Endometrium (tissue), 2 donors: ENCODE results near the gene TAF8.
"Not testable (repeated sequence)": the region's sequence is repeated elsewhere in the genome, so short reads cannot be mapped to it uniquely, and the experiment has no call there.

Experiments
- FAIRE-seq: peaks from 2 replicates; lab custom pipeline; 2012; peaks lifted over from hg19 to GRCh38; lab: Jason Lieb, UNC
- donor health status: control.
- donor health status: control.

The TAF8 gene

DNA sequence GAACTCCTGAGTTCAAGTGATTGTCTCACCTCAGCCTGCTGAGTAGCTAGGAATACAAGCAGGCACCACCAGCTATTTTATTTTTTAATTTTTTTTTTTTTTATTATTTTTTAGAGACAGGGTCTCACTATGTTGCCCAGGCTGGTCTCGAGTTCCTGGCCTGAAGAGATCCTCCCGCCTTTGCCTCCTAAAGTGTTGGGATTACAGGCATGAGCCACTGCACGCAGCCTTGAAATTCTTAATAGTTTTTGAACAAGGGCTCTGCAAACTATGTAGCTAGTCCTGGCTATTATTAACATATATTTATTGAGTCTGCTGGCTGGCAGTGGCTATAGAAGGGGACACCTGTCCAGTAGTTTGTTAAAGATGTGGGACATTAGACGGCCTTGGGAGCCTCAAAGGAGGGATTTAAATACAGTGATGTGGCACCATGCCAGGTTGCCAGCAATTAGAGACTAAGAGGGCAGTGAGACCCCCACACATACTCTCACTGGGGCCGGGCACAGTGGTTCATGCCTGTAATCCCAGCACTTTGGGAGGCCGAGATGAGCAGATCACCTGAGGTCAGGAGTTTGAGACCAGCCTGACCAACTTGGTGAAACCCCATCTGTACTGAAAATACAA is 21.1 kb upstream of the TAF8 start:
- no peak for FAIRE-seq

DNA sequence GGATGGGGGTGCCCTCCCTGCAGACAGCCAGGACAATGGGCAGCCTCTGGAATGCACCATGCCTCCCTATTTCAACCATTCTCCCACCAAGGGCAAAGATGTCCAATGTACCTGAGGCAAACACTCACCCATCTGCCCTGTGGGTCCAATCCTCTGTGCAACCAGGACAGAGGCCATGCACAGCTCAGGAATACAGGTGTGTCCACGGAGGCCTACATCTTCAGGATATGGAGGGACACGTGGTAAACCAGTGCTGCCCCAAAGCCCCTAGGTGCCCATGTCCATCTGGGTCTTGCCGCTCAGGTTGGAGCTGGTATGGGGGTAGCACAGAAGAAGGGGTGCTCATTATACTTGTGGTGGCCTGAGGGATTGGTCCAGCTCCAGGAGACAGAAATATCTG is 20.4 kb upstream of the TAF8 start:
- FAIRE-seq: no peak

DNA sequence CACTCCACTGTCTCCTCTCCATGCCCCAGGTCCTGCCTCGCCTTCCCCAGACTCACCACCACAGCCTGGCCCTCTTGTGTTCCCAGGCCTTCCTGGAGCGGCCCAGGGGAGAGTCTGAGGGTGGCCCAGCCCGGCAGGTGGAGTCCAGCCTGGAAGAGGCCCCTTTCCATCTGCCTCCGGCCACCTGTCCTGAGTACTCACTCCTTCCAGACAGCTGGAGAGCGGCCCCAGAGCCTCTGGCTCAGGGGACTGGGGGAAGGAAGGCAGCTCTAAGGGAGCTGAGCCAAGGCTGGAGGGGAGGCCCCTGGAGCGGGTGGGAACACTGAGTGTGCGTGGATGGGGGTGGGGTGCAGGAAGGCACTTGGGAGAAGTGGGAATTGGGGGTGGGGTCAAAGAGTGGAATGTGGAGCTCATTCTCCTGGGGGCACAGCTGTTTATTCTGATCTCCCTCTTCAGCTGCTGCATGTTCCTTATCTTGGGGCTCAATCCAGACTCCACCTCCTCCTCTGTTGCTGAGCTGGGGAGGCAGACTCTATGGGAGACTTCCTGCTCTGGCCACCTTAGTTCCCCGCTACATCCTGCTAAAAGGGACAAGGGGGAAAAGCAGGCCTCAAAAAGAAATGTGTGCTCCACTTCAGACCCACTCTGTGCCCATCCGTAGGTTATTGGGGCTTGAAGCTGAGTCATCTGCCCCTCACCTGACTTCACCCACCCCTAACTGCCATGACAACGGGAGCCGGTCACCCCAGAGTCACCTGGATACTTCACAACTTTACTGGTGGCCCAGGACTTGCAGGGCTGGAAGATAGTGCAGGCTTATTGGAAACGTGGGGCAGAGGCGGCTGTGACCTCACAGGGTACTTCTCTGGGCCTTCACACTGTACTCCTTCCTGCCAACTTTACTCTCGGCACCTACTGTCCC is 19.5 kb upstream of the TAF8 start:
- FAIRE-seq: no peak

DNA sequence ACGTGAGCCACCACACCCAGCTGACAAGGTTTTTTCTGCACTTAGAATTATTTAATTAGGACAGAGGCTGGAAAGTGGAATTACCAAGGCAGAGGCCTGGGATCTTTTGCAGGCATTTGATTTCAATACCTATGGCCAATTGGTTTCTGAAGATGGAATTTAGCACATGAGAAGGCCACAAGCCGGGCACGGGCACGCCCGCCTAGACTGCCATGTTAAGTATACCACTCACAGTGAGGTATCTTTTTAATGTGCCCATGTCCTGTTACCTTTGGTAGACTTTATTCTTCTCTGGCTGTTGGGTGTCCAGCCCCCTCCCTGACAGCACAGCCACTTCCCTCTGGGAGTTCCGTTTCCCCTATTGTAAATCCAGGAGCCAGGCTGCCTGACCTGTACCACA is 18.0 kb upstream of the TAF8 start:
- no peak for FAIRE-seq

DNA sequence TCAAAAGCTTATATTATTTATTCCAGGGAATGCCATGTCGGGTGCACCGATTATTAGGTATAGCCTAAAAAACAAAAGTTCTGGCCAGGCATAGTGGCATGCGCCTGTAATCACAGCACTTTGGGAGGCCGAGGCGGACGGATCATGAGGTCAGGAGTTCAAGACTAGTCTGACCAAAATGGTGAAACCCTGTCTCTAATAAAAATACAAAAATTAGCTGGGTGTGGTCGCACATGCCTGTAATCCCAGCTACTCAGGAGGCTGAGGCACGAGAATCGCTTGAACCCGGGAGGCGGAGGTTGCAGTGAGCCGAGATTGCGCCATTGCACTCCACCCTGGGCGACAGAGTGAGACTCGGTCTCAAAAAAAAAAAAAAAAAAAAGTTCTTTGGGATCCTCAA is 12.7 kb upstream of the TAF8 start:
- FAIRE-seq: not testable (repeated sequence)

DNA sequence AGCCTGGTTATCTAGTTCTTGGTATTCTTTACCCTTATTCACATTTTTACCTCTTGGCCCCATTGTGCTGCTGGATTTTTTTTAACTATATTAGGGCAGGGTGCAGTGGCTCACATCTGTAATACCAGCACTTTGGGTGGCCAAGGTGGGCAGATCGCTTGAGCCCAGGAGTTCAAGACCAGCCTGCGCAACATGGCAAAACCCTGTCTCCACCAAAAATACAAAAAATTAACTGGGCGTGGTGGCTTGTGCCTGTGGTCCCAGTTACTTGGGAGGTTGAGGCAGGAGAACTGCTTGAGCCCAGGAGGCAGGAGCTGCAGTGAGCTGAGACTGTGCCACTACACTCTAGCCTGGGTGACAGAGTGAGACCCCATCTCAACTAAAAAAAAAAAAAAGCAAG is 12.2 kb upstream of the TAF8 start:
- no peak for FAIRE-seq

DNA sequence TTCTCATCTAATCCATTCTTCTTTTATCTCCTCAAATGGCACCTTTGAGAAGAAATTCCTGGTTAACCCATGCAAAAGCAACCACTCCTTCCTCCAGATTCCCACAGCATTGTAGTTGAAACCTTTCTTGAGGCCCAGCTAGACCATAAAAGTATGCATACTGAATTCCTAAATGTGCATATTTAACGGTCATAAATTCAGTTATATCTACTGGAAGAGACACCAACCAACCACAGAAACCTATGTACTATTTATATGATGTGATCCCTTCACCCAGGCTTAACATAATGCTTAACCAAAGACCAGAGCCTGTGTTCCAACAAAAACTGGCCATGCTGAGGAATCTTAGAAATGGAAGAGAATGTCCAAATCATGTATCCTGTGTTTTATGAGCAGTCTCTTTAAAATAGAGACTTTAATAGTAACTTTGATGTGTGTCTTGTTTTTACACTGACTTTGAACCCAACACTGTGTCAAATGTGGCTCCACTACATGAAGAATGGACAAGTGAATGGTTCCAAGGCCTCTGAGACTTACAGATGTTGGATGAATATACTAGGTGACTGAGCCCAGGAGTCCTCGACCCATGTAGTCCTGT is 11.4 kb upstream of the TAF8 start:
- no peak for FAIRE-seq

DNA sequence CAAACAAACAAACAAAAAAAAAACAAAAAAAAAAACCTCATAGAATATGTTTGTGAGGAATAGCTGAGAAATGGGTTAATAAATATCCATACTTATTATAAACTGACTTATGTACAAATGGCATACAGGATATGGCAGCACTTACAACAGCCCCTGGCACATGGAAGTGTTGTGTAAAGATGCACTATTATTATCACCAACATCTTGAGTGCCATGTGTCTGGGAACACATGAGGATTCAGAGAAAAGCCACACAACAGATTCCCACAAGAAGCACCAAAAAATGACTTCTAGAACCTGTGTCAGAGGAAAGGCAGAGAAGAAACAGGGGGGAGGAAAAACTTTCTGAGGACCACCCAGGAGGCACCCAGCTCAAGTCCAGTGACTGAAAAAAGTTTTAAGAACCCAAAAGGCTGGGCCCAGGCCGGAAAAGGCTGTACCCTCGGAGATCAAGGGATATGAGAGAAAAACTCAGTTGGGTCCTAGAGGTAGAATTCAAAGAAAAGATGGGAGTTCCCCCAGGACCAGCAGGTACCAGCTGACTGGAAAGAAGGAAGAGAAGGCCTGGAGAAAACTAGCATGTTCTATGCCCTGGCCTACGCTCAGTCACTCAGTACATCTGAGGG is 9.4 kb upstream of the TAF8 start:
- FAIRE-seq: no peak

DNA sequence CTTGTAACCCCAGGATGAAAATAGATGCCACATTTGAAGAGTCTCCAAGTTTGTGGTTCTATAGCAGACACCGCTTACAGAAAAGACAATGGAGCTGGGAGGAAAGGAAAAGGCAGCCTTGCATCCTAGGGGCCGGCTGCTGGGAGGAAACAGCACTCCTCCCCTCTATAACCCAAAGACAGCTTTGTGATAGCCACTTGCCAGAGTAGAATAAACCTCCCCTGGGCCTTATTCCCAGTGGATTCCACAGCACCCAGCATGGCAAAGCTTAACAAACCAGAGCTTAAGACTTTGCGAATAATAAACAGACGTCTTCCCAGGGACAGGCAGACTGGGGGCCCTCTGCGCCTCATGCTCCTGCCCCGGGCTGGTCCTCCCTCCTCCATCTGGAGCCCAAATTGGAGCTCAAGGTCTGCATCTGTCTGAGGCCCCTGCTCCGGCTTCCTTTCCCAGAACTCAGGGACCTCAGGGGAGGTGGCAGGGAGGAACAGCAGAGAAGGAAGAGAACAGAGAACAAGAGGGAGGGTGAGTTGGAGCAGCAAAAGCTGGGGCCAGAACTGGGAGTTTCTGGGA is 8.8 kb upstream of the TAF8 start:
- FAIRE-seq: no peak

DNA sequence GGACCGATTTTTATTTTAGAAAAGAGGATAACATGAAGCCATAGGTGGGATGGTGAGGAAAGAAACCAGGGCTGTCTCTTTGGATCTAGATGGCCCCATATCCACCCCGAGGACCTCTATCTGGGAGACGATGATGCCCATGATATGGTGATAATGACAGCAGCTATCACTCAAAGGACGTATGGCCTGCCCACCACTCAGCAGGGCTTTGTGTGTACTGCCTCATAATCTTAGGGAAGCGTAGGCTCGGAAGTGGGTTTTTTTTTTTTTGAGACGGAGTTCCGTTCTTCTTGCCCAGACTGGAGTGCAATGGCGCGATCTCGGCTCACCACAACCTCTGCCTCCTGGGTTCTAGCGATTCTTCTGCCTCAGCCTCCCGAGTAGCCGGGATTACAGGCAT is 8.2 kb upstream of the TAF8 start:
- FAIRE-seq: no peak

DNA sequence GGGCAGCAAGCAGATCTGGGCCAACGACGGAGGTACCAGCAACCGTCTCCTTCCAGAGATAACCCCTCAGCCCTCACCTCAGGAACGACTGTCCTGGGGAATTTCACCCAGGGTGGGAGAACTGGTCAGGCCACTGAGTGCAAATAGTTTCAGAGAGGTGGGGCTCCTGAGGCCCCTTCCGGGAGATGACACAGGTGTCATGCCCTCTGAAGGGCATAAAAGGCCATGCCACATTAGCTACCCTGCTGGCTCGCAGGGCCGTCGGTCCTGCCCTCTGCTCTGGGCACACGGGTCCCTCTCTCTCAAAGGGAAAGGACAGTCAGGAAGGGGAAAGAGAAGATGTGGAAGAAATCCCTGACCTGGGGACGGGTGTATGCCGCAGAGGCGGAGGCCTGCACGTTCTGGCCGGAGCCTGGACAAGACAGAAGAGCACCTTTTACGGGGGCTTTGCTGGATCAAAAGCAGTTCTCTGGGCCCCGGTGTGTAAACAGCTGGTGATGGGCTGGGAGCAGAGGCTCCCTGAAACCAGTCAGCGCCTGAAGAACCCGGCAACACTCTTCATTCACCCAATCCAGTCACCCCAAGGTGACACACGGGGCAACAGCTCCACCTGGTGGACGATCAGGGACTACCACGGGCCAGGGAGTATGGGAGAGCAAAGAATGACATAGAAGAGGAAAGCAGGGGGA is 6.4 kb upstream of the TAF8 start:
- FAIRE-seq: no peak

DNA sequence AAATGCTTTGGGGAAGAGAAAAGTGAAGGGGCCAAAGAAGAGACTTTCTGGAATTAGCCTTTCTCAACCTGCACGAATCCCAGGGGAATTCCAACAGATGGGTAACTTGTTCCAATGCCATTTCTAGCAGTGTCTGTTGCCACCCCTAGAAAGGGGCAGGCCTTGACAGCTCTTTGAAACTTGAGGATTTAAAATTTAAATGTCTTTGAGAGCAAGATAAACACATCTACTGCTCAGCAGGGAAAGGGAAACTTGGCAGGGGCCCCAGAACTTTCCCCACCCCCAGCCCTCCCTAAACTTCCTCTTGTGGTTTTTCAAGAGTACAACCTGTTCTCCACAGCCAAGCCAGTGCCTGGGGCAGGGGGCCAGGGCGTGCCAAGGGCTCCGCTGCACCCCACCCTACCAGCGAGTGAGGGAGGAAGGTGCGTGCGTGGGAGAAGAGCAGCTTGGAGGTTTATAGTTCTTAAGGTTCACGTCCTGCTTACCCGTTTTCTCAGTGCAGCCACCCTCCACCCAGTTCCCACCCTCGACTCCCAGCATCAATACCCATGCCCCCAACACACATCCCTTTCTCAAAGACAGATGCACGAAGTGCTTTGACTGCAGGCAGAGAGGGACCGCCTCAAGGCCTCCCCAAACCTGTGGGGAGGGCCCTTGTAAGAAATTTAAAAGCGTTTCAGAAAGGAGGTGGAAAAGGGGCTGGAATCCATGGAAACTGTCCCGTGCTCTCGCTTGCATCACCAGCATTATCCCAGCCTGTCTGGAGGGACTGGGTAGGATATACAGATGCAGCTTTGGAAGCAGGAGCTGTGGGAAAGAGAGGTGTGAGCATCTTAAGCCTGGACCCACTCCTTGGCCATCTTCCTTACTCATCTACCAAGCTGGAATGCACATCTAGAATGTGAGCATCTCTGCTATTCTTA is 4.5 kb upstream of the TAF8 start:
- no peak for FAIRE-seq

DNA sequence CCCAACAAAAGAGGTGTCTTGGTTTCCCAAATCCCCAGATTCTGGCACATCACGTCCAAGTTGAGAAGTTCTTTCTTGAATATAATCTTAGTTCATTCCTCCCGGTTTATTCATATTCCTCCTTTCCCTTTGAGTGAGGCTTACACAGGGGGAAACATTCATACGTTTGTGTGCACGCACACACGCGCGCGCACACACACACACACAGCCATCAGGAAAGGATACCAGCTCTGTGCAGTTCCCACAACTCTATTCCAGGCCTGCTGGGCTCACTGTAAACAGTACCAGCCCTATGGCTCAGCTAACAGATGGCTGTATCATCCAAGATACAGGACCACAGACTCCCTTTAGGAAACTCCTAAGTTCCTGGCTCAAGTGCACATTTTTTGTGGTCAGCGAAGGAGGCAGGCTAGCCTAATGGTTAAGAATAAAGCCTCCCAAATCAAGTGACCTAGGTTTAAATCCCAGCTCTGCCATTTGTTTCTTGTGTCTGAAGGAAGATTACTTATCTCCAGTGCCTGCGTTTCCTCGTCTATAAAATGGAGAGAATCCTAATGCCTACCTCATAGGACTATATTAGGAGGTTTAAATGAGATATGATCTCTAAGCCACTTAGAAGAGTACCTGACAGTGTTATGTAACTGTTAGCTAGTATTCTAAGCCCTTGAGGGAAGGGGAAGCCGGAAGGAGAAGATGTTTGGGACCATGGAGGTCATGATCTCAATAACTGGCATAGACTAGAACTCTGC is 3.7 kb upstream of the TAF8 start:
- no peak for FAIRE-seq

DNA sequence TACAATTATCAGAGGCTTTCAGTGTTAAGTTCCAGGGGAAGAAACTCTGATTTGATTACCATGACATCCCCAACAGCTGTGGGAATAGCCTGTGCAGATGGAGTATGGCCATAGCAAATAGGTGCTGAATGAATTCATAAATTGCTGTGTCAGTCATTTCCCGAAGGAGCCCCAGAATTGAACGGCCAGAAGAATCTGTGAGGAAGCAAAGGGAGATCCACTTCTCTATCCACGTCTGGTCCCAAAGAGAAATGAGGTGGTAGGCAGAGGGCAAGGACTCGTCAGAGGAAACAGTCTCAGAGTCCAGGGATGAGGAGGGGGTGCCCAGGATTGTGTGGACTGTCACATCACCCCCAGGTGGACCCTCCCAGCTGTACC is 3.1 kb upstream of the TAF8 start:
- no peak for FAIRE-seq

DNA sequence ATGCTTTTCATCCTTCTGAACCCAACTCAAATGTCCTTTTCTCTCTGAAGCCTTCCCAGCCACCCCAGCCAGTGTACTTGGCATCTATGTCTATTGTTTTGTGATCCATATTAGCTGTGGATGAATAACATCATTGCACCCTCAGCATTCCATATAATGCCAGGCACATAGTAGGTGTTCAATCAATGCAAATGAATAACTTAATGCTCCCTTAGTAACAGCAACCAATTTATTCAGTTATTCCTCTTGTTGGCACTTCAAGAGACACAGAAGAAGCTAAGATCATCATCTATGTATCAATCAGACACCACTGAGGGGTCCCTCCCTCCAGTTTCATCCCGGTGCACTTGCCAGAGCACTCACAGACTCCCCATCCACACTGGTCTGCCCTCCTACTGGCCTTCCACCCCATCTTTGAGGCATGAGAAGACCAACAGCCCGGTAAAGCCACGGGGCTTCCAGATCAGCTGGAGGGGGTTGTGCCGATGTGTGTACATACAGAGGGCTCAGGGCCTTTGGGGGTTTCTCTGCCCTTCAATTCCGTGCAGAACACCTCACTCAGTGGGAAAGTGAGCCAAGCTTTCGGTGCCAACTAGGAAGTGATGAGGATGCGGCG is 2.4 kb upstream of the TAF8 start:
- FAIRE-seq: no peak

DNA sequence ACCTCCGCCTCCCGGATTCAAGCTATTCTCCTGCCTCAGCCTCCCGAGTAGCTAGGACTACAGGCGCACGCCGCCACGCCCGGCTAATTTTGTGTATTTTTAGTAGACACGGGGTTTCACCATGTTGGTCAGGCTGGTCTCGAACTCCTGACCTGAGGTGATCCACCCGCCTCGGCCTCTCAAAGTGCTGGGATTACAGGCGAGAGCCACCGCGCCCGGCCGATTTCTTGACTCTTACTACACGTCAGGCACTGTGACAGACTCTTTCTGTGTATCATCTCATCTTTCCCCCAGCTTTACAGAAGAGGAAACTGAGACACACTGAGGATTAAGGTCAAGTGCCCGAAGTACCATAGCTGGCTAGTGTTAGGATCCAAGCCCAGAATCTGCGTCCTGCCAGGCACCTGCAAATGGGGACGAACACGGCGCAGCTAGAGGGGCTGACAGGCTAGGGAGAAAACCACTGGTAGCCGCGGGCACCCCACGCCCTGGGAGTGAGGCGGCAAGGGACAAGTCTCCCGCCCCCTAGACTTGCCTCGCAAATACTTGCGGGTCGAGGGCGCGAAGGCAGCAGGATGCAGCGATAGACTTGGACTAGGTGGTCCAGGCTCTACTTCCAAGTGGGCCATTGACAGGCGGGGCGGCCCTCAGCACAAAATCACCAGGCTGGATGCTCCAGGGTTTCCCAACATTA is 1.1 kb upstream of the TAF8 start:
- FAIRE-seq: no peak

DNA sequence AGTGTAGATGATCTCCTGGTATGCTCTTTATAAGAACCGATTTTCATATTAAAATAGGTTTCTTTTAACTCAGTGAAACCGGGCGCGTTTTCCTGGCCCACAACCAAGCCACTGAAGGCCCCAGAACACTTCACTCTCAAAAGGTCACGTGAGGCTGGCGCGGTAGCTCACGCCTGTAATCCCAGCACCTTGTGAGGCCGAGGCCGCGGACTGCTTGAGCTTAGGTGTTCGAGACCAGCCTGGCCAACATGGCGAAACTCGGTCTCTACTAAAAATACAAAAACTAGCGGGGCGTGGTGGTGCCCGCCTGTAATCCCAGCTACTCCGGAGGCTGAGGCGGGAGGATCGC is 402 bp upstream of the TAF8 start:
- FAIRE-seq: no peak

DNA sequence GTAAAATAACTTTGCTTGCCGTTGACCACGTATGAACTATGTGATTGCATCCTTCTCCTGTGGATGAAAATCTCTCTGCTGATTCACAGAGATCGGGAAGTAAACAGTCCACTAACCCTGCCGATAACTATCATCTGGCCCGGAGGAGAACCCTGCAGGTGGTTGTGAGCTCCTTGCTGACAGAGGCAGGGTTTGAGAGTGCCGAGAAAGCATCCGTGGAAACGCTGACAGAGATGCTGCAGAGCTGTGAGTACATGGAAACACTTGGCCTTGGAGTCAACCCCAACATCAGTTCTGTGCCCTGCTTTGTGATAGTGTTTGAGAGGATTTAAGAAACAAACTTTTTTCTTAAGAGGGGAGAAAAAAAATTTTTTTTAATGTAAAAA is 937 bp downstream of the TAF8 start:
- FAIRE-seq: no peak

DNA sequence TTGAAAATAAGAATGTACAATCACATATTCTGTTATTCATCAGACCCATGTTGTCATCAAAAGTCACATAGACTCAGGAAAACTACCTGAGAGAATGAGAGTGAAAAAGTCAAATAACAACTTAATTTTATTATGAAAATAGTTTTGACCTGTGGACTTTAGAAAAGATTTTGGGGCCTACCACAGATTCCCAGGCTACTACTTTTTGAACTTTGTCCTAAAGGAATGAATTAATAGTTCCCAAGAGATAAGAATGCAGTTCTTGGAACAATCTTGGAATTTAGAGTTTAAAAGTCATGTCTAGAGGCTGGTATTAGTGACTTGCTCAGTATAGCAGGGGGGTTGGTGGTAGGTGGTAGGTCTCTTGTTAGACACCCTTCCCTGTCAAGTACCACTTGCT is 3.3 kb downstream of the TAF8 start:
- no peak for FAIRE-seq
